ENCODE measurements around the gene TMEM258. TPM values are rescaled to one million over a fixed set of nuclear protein-coding genes. Genes with fewer than 3 reads are reported as not detected.
A peak's percentile ranks its signal among the peaks of the same experiment; 100 is the strongest.

Gene TMEM258
- total RNA-seq, 1 donor from 2014 or later = 162 TPM

DNA sequence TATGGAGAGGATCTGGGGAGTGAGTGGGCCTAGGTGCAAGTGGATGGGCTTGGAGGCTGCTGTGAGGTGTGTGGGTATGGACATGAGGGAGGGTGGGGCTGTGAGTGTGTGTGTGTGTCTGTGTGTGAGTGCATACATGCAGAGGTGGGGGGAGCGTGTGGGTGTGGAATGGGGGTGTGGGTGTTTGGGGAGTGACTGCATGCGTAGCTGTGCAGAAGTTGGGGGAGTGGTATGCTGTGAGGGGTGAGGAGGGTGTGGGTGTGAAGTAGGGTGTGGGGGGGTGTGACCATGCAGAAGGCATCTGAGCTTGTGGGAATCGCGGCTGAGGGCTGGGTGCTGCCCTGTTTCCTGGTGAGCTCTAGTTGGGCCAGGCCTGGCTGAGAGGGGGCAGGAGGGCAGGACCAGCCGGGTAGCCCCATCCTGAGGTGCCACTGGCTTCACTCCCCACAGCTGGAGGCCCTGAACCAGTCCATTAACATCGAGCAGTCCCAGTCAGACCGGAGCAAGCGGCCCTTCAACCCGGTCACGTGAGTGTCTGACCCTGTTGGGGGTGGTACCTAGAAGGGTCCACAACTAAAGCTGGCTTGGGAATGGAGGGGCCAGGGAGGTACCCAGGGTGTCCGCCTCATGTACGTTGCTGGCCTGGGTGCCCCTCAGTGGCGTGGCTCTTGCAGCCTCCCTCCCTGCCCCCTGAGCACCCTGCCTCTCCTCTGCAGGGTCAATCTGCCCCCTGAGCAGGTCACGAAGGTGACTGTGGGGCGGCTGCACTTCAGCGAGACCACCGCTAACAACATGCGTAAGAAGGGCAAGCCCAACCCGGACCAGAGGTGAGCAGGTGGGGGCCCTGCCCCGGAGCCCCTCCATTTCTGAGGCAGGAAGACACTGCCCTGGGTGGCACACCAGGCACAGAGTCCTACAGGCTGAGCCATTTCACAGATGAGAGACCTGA lies 16.5 kb downstream of the TMEM258 start:
- no peaks in the 10 kb centered on the region for H3K36me3 Mint-ChIP-seq (ENCODE audit: low read depth)
- peak overlapping the region; percentile 50 for H3K27ac Mint-ChIP-seq (ENCODE audit: unreplicated experiment)
- H3K27me3 Mint-ChIP-seq (ENCODE audit: low read depth) = no peaks in the 10 kb centered on the region
- no peak for DNase-seq (ENCODE audit: low read depth, low spot score)
- H3K4me1 Mint-ChIP-seq = peaks cover 7% of the 10 kb centered on the region
- H3K4me3 Mint-ChIP-seq = no peak overlapping the region
- H3K9me3 Mint-ChIP-seq = no peaks in the 10 kb centered on the region
- no peak for TF ChIP-seq CTCF (conservative IDR thresholded peaks at IDR 0.05)

GRCh38 chr11:61775106-61775505 lies 17.3 kb downstream of the TMEM258 start:
- Mint-ChIP-seq H3K36me3 (ENCODE audit: low read depth) (no peaks in the 10 kb centered on the region), H3K4me1 (peaks cover 8% of the 10 kb centered on the region), H3K27me3 (ENCODE audit: low read depth) (no peaks in the 10 kb centered on the region), H3K27ac (ENCODE audit: unreplicated experiment) (peak overlapping the region; percentile 50), H3K9me3 (no peaks in the 10 kb centered on the region), H3K4me3 (no peak overlapping the region)
- TF ChIP-seq CTCF (conservative IDR thresholded peaks at IDR 0.05) = no peak
- DNase-seq (ENCODE audit: low read depth, low spot score) = no peak

- Mint-ChIP-seq H3K27ac (ENCODE audit: unreplicated experiment) (no peak overlapping the region), H3K4me3 (no peak overlapping the region), H3K9me3 (no peaks in the 10 kb centered on the region), H3K4me1 (peaks cover 8% of the 10 kb centered on the region), H3K27me3 (ENCODE audit: low read depth) (no peaks in the 10 kb centered on the region), H3K36me3 (ENCODE audit: low read depth) (no peaks in the 10 kb centered on the region)
- no peak for DNase-seq (ENCODE audit: low read depth, low spot score)
- no peak for TF ChIP-seq CTCF (conservative IDR thresholded peaks at IDR 0.05)
These were observed 18.0 kb downstream of the TMEM258 start for GRCh38 chr11:61774411-61774810.

GRCh38 chr11:61773809-61774208 lies 18.6 kb downstream of the TMEM258 start:
- H3K4me1 Mint-ChIP-seq = peaks cover 8% of the 10 kb centered on the region
- H3K36me3 Mint-ChIP-seq (ENCODE audit: low read depth) = no peaks in the 10 kb centered on the region
- H3K4me3 Mint-ChIP-seq = no peak overlapping the region
- DNase-seq (ENCODE audit: low read depth, low spot score) = no peak
- no peaks in the 10 kb centered on the region for H3K27me3 Mint-ChIP-seq (ENCODE audit: low read depth)
- no peak for TF ChIP-seq CTCF (conservative IDR thresholded peaks at IDR 0.05)
- no peak overlapping the region for H3K27ac Mint-ChIP-seq (ENCODE audit: unreplicated experiment)
- no peaks in the 10 kb centered on the region for H3K9me3 Mint-ChIP-seq

DNA sequence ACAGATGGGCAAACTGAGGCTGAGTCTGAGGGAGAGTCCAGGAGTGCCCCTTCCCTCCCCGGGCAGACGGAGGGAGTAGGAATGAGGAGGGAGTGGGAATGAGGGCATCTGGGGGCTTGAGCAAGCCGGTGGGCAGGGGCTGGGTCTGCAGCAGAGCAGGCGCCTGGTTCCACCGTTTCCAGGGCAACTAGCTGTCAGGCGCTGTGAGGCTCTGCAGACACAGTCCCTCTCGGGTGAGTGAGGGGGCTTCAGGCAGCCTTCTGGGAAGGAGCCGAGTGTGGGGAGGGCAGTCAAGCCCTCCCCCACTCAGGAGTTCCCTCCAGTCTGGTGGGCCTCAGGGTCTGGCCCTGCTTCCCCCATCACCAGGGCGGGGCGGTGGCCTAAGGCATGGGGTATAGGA lies 19.0 kb downstream of the TMEM258 start:
- TF ChIP-seq CTCF (conservative IDR thresholded peaks at IDR 0.05) = no peak
- no peaks in the 10 kb centered on the region for H3K36me3 Mint-ChIP-seq (ENCODE audit: low read depth)
- no peaks in the 10 kb centered on the region for H3K27me3 Mint-ChIP-seq (ENCODE audit: low read depth)
- H3K9me3 Mint-ChIP-seq = no peaks in the 10 kb centered on the region
- no peak overlapping the region for H3K27ac Mint-ChIP-seq (ENCODE audit: unreplicated experiment)
- peaks cover 8% of the 10 kb centered on the region for H3K4me1 Mint-ChIP-seq
- DNase-seq (ENCODE audit: low read depth, low spot score) = no peak
- no peak overlapping the region for H3K4me3 Mint-ChIP-seq
